Activated effector memory CD4-positive, alpha-beta T cell treated with anti-CD3 and anti-CD28 coated beads, Interleukin-2, amount 50 U/mL, for 16 hours (primary cell): ENCODE results near the gene ZNF738.
"Not testable (repeated sequence)": the region's sequence is repeated elsewhere in the genome, so short reads cannot be mapped to it uniquely, and the experiment has no call there.

ENCODE experiments used
- DNase-seq: peaks from one replicate; pipeline ENCODE4 v3.0.0-alpha.2; 2020

Gene ZNF738

DNA sequence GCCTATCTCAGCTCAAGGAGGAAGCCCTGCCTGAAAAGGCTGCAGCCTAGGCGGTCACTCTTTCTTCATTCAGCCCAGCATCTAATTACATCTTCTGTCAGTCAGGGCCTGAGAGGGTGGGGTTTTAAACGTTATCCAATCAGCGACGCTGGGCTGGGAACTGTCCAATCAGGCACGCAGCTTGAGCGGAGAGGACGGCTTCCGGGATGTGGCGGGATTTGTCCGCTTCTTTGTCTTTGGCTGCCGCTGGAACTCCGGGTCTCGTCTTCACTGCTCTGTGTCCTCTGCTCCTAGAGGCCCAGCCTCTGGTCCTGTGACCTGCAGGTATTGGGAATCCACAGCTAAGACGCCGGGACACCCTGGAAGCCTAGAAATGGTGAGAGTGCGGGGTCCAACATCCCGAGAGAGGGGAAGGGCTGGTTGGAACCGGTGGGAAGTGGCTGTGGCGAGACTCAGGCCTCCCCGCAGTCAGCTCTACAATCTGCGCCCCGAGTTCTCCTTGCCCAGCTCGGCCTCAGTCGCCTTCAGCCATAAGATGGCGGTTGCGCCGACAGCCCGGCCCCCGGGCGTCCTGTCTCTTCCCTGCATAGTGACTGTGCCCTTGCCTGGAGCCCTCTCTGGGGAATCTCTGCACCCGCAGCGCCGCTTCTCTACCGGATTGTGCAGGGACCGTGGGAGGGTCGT, at the start of gene ZNF738:
ZNF738 (plus strand) TSS at position 233 of the 684 bp plus-strand sequence; CDS start at position 374, 141 bp downstream.
- peak; percentile 93 for DNase-seq

DNA sequence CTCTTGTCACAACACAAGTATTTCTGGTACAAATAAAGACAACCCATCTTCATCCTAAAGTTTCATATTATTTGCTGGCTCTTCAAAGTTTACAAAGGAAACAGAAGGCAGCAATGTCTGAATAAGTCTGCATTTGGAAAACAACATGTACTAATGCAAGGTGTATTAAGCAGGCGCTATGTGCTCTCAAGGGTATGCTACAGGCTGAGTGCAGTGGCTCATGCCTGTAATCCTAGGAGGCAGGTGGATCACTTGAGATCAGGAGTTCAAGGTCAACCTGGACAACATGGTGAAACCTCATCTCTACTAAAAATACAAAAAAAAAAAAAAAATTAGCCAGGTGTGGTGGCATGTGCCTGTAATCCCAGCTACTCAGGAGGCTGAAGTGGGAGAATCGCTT, 46.0 kb upstream of the ZNF738 start:
- not testable (repeated sequence) for DNase-seq

DNA sequence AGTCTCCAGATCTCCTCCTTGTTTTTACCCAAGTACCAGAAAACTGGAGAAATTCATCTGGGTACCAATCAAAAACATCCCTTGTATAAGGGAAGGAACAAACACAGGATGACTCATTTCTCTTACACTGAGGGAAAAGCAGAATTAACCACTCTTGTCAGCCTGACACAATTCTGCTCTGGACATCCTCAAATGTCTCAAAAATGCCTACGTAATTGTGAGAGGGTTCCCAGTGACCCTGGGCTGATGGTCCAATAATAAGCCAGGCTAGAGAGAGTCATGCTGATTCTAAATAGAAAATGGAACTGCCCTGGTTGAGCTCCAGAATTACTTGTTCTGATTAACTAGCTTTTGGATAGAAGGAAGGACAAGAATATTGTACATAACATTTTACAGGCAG, 44.1 kb upstream of the ZNF738 start:
- DNase-seq = no peak

DNA sequence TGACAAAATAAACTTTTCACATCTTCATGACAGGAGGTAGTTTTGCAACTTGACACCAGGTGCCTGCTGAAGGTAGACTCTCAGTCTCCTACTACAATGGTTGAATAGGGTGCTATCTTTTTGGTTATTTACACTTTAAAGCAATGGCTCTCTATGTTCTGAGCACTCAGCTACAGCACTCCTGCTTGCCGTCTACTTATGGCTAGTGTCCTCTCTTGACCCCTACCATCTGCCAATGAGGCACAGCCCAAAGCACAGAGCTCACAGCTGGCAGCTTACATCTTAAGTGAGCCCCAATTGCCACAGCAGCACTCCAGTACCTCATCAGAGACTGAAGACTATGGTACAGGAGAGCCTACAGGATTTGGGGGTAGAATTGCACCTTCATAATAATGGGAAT, 41.0 kb upstream of the ZNF738 start:
- DNase-seq = no peak

DNA sequence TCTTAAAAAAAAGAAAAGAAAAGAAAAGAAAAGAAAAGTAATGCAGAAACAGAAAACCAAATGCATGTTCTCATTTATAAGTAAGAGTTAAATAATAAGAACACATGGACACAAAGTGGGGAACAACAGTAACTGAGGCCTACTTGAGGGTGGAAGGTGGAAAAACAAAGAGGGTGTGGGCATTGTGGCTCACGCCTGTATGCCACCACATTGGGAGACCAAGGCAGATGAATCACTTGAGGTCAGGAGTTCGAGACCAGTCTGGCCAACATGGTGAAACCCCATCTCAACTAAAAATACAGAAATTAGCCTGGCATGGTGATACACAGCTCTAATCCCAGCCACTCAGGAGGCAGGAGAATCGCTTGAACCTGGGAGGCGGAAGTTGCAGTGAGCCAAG, 37.7 kb upstream of the ZNF738 start:
- DNase-seq = no peak

DNA sequence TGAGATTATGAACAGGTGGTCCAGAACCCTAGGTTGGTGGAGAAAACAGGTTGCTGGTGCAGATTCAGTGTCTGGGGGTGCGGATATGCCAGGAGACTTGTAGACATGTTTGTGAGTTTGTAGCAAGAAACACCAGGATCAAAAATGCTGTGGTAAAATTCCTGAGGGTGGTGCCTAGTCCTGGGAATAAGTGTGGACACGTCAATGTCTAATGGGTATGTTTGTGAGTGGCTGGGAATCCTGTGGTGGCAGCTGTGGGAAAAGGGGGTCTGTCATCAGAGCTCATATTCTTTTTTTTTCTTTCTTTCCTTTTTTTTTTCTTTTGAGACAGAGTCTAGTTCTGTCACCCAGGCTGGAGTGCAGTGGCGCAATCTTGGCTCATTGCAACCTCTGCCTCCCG, 36.8 kb upstream of the ZNF738 start:
- DNase-seq = no peak

DNA sequence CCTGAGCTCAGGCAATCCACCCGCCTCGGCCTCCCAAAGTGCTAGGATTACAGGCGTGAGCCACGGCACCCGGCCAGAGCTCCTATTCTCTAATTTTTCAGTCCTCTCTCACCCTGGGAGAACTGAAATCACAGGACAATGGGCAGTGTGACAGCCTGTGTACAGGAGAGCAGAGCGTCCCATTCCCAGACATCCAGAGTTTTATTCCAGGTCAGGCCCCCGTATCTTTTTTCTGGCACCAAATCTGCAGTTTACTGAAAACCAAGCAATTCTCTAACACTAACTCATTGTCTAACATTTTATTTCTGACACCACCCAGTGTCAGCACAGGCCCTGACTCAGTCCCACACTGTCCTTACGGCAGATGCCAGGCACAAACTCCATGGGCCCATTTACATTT, 36.3 kb upstream of the ZNF738 start:
- no peak for DNase-seq

DNA sequence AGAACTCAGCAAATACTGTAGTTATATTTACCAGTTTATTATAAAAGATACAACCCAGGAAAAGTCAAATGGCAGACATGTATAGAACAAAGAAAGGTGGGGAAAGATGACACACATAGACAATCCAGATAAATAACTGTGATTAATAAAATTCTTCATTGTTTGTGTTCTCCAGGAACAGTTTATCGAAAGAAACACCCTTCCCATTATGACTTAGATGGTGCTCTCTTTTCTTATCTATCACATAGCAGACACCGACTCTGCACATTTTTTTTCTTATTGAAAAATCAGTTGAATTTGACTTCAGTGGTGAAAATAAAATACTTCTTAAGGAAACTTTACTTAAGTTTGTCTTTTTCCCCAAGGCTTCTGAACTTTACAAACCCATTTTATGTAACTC, 35.8 kb upstream of the ZNF738 start:
- DNase-seq = no peak

DNA sequence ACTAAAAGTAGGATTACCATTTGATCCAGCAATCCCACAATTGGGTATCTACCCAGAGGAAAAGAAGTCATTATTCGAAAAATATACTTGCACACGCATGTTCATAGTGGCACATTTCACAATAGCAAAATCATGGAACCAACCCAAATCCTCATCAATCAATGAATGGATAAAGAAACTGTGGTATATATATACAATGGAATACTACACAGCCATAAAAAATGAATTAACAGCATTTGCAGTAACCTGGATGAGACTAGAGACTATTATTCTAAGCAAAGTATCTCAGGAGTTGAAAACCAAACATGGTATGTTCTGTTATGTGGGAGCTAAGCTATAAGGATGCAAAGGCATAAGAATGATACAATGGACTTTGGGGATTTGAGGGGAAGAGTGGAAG, 32.6 kb upstream of the ZNF738 start:
- no peak for DNase-seq

DNA sequence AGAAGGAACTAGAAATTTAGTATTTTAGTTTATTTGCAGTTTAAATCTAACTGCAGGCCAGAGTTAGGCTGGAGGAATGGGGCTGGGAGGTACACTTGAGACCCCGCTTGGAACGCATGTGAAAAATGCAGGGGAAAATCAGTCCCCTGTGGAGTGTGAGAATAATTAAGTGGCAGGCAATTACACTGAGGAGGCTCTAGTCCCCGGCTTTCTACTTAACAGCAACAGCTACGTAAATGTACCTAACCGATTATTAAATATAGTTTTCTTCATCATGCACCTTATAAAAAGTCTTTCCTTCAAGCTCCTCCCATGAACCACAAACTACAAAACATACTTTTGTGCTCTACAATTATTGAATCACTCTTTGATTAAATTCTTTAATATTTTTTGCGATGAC, 30.4 kb upstream of the ZNF738 start:
- no peak for DNase-seq

DNA sequence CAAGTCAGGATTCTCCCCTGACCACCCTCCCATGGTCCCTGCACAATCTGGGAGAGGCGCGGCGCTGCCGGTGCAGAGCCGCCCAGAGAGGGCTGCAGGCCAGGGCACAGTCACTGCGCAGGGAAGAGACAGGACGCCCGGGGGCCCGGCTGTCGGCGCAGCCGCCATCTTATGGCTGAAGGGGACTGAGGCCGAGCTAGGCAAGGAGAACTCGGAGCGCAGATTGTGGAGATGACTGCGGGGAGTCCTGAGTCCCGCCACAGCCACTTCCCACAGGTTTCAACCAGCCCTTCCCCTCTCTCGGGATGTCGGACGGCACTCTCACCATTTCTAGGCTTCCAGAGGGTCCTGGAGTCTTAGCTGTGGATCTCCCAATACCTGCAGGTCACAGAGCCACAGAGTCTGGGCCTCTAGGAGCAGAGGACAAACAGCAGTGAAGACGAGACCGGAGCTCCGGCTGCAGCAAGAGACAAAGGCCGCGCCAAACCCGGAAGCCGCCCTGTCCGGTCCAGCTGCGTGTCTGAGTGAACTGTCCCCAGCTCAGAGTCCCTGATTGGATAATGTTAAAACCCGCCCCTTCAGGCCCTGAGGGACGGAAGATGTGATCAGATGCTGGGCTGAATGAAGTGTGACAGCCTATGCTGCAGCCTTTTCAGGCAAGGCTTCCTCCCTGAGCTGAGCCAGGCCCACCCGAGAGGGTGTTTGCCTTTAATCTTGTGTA, 29.8 kb upstream of the ZNF738 start, which contains the start of gene ZNF708:
ZNF708 (minus strand) TSS at position 526 of the 721 bp plus-strand sequence; CDS start at position 328, 198 bp downstream.
- DNase-seq = peak; percentile 91

DNA sequence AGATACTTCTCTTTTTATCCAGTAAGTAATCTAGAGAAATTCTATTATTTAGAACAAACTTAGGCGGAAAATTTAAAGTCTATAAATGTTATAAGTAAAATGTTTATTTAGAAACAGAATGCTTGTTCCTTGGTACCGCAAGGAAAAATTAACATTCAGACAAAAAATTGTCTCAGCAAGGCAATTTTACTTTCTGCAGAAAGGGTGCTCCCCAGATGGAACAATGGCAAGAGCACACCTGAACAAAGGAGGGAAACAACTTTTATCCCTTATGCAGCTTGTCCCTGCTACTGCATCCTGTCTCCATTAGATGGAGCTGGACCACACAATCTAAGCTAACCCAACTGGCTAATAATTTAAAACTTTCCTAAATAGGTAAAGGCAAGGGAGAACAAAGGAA, 23.1 kb upstream of the ZNF738 start:
- DNase-seq = no peak

DNA sequence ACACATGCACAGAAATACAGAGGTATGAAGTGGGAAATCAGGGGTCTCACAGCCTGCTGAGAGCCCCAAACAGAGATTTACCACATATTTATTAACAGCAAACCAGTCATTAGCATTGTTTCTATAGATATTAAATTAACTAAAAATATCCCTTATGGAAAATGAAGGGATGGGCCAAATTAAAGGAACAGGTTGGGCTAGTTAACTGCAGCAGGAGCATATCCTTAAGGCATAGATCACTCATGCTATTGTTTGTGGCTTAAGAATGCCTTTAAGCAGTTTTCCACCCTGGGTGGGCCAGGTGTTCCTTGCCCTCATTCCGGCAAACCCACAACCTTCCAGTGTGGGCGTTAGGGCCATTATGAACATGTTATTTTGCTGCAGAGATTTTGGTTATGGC, 14.0 kb upstream of the ZNF738 start:
- not testable (repeated sequence) for DNase-seq

DNA sequence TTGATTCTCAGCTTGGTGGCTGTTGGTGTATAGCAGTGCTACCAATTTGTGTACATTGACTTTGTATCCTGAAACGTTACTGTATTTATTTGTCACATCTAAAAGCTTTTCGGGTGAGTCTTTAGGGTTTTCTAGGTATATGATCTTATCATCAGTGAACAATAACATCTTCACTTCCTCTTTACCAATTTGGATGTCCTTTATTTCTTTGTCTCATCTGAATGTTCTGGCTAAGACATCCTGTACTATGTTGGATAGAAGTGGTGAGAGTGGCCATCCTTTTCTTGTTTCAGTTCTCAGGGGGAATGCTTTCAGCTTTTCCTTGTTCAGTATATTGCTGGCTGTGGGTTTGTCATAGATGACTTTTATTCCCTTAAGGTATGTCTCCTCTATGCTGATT, 6.0 kb upstream of the ZNF738 start:
- no peak for DNase-seq

DNA sequence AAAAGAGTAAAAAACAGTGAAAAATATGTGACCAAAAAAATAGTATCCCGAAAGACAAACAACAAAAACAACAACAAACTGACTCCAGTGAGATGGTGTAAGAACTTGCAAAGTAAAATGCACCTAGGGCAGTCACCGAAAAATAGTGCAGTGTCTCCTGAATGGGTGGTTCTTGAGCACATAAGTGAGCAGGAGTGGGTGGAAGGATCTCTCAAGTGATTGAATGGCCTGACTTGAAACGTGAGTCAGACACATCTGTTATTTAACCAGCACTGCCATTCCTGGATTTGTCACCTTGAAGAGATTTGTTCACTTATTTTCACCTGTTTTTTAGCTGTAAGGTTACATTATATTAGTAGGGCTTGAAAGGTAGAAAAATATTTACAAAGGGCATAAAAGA, 3.5 kb downstream of the ZNF738 start:
- DNase-seq = no peak

DNA sequence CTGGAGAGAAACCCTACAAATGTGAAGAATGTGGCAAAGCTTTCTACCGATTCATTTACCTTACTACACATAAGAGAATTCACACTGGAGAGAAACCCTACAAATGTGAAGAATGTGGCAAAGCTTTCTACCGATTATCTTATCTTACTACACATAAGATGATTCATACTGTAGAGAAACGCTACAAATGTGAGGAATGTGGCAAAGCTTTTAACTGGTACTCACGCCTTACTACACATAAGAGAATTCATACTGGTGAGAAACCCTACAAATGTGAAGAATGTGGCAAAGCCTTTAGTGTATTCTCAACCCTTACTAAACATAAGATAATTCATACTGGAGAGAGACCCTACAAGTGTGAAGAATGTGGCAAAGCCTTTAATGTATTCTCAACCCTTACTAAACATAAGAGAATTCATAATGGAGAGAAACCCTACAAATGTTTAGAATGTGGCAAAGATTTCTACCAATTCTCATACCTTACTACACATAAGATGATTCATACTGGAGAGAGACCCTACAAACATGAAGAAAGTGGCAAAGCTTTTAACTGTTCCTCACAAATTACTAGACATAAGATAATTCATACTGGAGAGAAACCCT, 25.3 kb downstream of the ZNF738 start:
- no peak for DNase-seq

DNA sequence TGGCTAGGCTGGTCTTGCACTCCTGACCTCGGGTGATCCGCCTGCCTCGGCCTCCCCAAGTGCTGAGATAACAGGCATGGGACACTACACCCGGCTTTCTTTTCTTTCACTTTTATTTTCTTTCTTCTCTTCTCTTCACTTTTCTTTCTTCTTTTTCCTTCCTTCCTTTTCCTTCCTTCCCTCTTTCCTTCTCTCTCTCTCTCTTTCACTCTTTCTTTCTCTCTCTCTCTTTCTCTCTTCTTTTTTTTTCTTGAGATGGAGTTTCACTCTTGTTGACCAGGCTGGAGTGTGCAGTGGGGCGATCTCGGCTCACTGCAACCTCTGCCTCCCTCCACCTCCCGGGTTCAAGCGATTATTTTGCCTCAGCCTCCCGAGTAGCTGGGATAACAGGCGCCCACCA, 37.3 kb downstream of the ZNF738 start:
- DNase-seq = no peak

DNA sequence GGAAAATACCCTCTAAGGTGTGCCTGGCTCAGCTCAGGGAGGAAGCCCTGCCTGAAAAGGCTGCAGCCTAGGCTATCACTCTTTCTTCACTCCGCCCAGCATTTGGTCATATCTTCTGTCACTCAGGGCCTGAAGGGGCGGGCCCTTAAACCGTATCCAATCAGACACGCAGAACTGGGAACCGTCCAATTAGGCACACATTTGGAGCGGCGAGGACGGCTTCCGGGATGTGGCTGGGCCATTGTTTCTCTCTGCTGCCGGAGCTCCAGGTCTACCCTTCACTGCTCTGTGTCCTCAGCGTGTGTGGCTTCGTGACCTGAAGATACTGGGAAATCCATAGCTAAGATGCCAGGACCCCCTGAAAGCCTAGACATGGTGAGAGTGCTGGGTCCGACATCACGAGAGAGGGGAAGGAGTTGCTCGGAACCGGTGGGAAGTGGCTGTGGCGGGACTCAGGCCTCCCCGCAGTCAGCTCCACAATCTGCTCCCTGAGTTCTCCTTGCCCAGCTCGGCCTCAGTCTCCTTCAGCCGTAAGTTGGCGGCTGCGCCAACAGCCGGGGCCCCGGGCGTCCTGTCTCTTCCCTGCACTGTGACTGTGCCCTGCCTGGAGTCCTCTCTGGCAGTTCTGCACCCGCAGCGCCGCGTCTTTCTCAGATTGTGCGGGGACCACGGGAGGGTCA, 38.2 kb downstream of the ZNF738 start, which contains the start of gene ZNF493:
ZNF493 (plus strand) TSS at position 241 of the 680 bp plus-strand sequence; CDS start at position 346, 105 bp downstream.
- peak; percentile 96 for DNase-seq

DNA sequence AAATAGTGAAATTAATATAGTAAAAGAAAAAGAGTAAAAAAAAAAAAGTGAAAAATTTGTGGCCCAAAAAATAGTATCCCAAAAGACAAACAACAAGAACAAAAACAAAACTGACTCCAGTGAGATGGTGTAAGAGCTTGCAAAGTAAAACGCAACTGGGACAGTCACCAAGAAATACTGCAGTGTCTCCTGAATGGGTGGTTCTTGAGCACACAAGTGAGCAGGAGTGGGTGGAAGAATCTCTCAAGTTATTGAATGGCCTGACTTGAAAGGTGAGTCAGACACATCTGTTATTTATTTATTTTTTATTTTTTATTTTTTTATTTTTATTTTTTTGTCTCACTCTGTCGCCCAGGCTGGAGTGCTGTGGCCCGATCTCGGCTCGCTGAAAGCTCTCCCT, 40.1 kb downstream of the ZNF738 start:
- no peak for DNase-seq

DNA sequence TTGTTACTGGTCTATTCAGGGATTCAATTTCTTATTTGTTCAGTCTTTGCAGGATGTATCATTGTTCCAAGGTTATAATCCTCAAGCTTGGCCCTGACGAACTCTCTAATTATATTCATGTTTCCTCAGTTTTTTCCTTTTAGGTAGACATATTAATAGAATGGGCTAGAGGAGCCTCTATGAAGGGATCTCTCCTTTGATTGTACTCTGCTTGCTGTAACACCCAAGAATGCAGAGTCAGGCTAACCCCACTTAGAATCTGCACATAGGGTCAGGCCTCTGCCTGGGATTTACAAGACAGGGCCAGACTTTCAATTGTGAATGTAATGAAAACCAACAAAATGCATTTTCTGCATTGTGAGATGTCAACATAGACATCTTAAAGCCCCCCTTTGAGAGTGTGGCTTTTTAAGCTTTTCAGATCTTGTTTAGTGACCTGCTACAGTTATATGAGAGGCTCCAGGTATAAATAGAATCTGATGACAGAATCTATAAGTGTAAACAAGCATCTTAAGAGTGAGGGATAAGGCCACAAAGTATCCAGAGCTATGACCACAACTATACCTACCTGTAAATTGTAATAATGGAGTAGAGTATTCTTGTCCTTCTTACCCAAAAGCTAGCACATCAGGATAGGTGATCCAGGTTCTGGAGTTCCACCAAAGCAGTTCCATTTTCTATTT, 43.6 kb downstream of the ZNF738 start:
- no peak for DNase-seq

DNA sequence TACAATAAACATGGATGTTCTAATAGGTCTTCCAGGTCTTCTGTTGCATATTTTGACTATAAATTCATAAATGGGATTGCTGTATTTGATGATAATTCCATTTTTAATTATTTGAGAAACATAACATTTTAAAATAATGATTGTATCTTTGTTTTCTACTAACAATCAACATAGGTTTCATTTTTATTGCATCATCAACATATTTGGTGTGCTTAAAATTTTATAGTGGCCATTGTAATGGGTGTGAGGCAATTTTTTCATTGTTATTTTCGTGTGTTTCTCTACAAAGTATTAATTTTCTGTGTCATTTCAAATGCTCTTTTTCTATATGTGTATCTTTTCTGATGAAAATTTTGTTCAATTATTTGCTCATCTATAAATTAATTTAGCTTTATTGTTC, 51.4 kb downstream of the ZNF738 start:
- no peak for DNase-seq

DNA sequence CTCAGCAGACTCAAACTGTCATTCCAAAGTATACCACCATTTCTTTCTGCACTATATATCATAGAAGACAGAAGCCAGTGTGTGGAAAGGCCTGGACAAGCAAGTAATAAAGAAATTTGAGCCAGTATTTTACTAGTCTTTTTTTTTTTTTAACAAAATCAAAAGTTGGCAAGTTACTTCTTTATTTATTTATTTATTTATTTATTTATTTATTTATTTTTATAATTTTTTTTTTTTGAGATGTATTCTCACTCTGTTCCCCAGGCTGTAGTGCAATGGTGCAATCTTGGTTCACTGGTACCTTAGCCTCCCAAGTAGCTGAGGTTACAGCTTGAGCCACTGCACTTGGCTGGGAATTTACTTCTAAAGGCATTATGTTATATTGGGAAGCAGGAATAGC, 63.4 kb downstream of the ZNF738 start:
- DNase-seq = no peak
